Natural killer cell treated with Interleukin-12 subunit alpha and Interleukin-12 subunit beta and Interleukin-15 and Interleukin-18, amount 100 ng/mL, for 72 hours (primary cell): ENCODE results near the gene NR5A2. TPM values are rescaled to one million over a fixed set of nuclear protein-coding genes. Genes with fewer than 3 reads are reported as not detected.

Experiments used
- ATAC-seq, 2 donors: fragments of 150-1000 bp; cut with Tn5 transposase in 1 of 2; sonication (Bioruptor Pico), chemical (Tn5 transposase) in 1 of 2; 2 replicates each; pipeline ENCODE4 v1.10.0; 2021
- DNase-seq: peaks from one replicate; pipeline ENCODE4 v3.0.0; 2022; ENCODE audit warnings: low spot score
- H3K27ac Mint-ChIP-seq, 2 donors: 1 replicate in 1 of 2; 2 replicates in 1 of 2; pipeline ENCODE4 v1.8.0; 2022; ENCODE audit warnings: mixed read lengths in 2 of 2, mild to moderate bottlenecking in 1 of 2, moderate library complexity in 1 of 2
- H3K27me3 Mint-ChIP-seq, 2 donors: 1 replicate in 1 of 2; 2 replicates in 1 of 2; pipeline ENCODE4 v1.8.0; 2022; ENCODE audit warnings: mixed read lengths in 2 of 2
- H3K36me3 Mint-ChIP-seq: one replicate; pipeline ENCODE4 v1.8.0; 2022; ENCODE audit warnings: mixed read lengths
- H3K4me1 Mint-ChIP-seq, 2 donors: 1 replicate in 1 of 2; 2 replicates in 1 of 2; pipeline ENCODE4 v1.8.0; 2022; ENCODE audit warnings: low read depth in 2 of 2, mixed read lengths in 2 of 2, mild to moderate bottlenecking in 1 of 2
- H3K4me3 Mint-ChIP-seq: one replicate; pipeline ENCODE4 v1.8.0; 2022; ENCODE audit warnings: mixed read lengths
- H3K9me3 Mint-ChIP-seq: 2 replicates; pipeline ENCODE4 v1.8.0; 2022; ENCODE audit warnings: mixed read lengths
- total RNA-seq, 2 donors: library from RNA; stranded (reverse); gene quantifications; one replicate each; pipeline ENCODE4 v1.2.3, GENCODE V29; 2022

Gene NR5A2
- total RNA-seq, 2 donors from 2014 or later = 0.11 TPM; not detected in 1

DNA sequence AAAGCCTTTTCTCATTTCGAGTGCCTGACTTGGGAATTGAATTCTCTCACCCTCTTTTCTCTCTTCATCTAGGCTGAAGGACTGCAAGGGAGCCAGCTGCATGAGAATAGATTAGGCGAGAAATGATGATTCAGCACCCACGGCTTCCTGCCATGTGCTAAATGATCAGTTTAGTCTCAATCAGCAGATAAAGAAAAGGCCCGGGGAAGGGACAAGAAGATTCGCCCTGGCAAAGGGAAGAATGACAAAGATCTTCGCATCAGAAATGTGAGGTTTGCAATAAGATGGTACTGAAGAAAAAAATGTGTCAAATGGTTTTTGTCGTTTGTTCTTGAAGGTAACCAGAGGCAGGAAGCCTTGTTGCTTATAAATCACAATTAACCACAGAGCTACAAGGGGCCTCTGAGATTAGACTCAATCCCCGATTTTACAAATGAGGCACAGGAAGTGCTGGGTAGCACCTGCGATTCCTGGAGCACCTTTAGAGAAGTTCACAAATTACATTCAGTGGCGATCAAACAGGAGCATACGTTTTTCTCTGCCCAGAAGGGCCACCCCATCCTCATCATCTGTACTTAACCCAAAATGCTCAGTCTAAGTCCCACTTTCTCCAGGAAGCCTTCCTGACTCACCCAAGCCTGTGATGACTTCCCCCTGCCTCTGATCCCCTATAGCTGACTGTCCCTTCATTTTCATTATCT lies 198.9 kb downstream of the NR5A2 start:
- DNase-seq (no peak), ATAC-seq (peak in 1 of 2 donors; percentile 46)
- Mint-ChIP-seq H3K4me1 (peaks cover 22 to 23% of the 10 kb centered on the region in 2 donors), H3K4me3 (peak overlapping the region; percentile 45), H3K36me3 (peaks cover 6% of the 10 kb centered on the region), H3K27me3 (peaks cover 32 to 38% of the 10 kb centered on the region in 2 donors), H3K9me3 (no peaks in the 10 kb centered on the region), H3K27ac (no peak overlapping the region)

DNA sequence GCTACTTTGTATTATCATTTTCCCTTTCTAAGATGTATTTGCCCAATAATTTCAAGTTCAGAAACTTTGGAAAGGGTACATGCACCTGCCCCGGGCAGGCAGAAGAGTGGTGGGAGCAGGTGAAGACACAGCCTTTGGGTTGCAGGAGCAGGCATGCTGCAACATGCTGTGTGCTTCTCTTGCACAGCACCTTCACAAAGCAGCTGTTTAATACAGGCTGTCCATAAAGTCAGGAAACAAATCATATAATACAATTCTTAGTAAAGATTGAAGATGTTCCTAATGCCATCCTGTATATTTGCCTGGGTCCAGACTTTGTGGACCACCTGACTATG lies 199.4 kb downstream of the NR5A2 start:
- peaks cover 27 to 34% of the 10 kb centered on the region in 2 donors for H3K27me3 Mint-ChIP-seq
- H3K9me3 Mint-ChIP-seq = no peaks in the 10 kb centered on the region
- ATAC-seq (no peak), DNase-seq (no peak)
- H3K27ac Mint-ChIP-seq = no peak overlapping the region
- H3K4me3 Mint-ChIP-seq = peak overlapping the region; percentile 45
- H3K4me1 Mint-ChIP-seq = peaks cover 17 to 18% of the 10 kb centered on the region in 2 donors
- H3K36me3 Mint-ChIP-seq = peaks cover under 1% of the 10 kb centered on the region
